HuH-7 (cell line): Measurements from ENCODE around the gene STIM1.
"Not testable (repeated sequence)": the region's sequence is repeated elsewhere in the genome, so short reads cannot be mapped to it uniquely, and the experiment has no call there.

ENCODE experiments used
- DNase-seq: peaks from one replicate; pipeline ENCODE4 v3.0.0; 2011; ENCODE audit warnings: low spot score

The STIM1 gene

DNA sequence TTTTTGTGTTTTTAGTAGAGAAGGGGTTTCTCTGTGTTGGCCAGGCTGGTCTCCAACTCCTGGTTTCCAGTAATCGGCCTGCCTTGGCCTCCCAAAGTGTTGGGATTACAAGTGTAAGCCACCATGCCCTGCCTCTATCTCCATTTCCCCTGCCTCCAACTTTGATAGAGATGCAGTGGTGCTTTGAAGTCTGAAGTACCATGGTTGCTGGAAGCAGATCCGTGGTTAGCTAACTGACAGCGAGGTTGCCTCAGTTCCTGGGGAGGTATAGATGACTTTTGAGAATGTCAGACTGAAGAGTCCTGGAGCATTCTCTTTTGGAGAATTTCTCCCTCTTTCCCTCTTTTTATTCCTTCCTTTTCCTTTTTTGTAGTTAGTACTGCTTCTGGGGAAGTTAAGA, 127.6 kb downstream of the STIM1 start:
- no peak for DNase-seq

- no peak for DNase-seq
These were observed 129.4 kb downstream of the STIM1 start for GRCh38 chr11:3984896-3985295.

DNA sequence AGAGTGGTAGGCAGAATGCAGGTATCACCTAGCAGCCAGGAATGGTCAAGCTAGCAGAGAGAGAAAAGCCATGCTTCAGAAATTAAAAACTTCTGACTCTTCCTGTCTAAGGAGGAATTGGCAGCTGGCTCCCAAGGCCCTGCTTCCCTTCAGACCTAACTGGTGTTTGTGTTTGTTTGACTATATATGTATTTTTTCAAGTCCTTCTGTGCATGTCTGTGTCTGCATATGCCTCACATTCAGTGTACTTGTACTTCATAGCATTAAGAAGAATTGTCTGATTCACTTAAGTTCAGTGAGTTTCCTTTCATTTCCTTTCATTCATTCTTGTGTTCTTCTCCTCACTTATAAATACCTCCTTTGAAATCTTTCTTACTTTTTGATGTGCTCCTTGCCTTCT, 130.2 kb downstream of the STIM1 start:
- no peak for DNase-seq

DNA sequence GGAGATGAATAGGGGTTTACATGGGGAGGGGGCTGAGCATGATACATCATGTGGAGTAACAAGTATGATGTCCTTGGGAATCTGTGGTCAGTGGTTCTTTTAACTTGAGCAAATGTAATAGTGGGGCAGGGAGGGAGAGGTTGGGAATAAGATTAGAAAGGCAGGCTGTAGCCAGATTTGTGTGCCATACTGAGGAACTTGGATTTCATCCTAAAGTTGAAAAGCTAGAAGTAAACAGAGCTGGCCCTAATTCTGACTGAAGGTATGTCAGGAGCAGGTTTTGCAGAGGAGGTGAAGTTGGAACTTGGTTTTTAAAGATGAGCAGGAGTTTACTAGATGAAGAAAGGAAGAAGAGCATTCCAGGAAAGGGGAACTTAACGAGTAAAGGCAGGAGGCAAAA, 130.8 kb downstream of the STIM1 start:
- DNase-seq, result no peak

- no peak for DNase-seq
These were observed 133.9 kb downstream of the STIM1 start for GRCh38 chr11:3989276-3989920.

GRCh38 chr11:3989921-3990290, 134.4 kb downstream of the STIM1 start:
- no peak for DNase-seq

GRCh38 chr11:3990406-3990805, 134.9 kb downstream of the STIM1 start:
- no peak for DNase-seq

- DNase-seq, result no peak
These were observed 137.5 kb downstream of the STIM1 start for GRCh38 chr11:3992964-3993363.

- no peak for DNase-seq
These were observed 138.7 kb downstream of the STIM1 start for GRCh38 chr11:3994030-3994640.

- DNase-seq, result no peak
These were observed 139.8 kb downstream of the STIM1 start for GRCh38 chr11:3995307-3995706.

DNA sequence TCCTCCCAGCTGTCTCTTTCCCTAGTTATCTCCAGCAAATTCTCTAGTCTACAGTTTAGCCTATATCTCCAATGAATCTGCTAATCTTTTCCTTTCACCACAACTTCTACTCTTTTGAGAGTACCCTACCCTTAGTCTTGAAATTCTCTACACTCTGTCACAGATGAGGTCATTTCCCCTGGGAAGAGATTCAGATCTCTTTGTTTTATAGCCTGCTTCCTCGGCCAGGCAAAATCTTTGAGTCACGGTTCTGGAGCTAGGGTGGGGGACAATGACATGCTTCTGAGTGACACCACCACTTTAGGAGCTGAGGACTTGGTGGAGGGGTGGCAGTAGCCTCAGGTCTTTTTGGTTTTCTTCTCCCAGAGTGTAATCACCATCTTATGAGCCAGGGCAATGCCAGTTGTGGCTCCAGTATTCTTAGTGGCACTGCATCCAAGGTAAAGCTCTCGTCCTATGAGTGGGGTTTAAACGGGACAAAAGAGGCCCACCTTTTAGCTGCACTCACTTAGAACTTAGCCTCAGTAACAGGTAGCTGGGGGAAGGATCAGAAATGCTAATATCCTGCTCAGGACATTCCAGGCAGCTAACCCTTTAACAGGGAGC, 140.6 kb downstream of the STIM1 start:
- no peak for DNase-seq

- no peak for DNase-seq
These were observed 141.2 kb downstream of the STIM1 start for GRCh38 chr11:3996651-3997050.

DNA sequence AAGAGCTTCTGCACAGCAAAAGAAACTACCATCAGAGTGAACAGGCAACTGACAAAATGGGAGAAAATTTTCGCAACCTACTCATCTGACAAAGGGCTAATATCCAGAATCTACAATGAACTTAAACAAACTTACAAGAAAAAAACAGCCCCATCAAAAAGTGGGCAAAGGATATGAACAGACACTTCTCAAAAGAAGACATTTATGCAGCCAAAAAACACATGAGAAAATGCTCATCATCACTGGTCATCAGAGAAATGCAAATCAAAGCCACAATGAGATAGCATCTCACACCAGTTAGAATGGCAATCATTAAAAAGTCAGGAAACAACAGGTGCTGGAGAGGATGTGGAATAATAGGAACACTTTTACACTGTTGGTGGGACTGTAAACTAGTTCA, 149.3 kb downstream of the STIM1 start:
- not testable (repeated sequence) for DNase-seq

- no peak for DNase-seq
These were observed 151.6 kb downstream of the STIM1 start for GRCh38 chr11:4006946-4007680.

- no peak for DNase-seq
These were observed 152.7 kb downstream of the STIM1 start for GRCh38 chr11:4008116-4008515.

GRCh38 chr11:4016602-4017001, 161.1 kb downstream of the STIM1 start:
- DNase-seq, result not testable (repeated sequence)

GRCh38 chr11:4017129-4017528, 161.7 kb downstream of the STIM1 start:
- no peak for DNase-seq

GRCh38 chr11:4018641-4019040, 163.2 kb downstream of the STIM1 start:
- no peak for DNase-seq

DNA sequence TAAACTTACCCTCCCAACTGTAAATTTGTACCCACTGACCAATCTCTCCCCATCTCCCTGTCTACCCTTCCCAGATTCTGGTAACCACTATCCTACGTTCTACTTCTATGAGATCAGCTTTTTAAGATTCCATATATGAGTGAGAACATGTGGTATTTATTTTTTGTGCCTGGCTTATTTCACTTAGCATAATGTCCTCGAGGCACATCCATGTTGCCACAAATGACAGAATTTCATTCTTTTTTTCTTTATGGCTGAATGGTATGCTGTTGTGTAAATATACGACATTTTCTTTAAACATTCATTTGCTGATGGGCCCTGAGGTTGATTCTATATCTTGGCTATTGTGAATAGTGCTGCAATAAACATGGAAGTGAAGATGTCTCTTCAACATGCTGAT, 164.4 kb downstream of the STIM1 start:
- DNase-seq, result no peak

DNA sequence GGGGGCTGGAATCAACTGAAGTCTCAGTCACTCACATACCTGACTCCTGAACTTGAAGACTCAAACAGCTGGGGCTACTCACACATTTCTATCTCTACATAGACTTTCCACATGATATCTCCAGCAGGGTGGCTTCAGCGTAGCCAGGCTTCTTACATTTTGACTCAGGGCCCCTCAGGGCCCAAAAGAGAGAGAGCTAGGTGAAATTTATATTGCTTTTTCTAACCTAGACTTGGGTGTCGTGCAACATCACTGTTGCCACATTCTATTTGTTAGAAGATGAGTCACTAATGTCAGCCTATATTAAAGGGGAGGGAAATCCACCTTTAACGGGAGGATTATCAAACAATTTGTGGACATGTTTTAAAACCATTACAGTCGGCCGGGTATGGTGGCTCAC, 167.2 kb downstream of the STIM1 start:
- DNase-seq, result no peak

GRCh38 chr11:4025248-4025966, 169.9 kb downstream of the STIM1 start:
- no peak for DNase-seq

DNA sequence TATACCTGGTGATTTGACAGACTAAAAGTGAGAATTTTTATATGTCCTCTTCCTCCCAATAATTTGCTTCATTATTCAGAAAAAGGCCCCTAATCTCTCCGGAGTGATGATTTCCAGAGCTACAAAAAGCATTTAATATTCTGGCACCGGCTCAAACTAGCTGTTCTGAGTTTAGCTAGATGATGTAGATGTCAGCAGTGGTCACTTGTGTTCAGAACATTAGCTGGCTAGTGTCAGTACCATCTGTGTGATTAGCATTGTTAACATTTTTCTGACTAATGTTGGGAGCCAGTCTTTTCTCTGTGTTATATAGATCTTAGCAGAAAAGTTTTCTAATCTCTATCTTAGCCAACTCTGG, 170.5 kb downstream of the STIM1 start:
- no peak for DNase-seq

GRCh38 chr11:4026389-4026788, 170.9 kb downstream of the STIM1 start:
- no peak for DNase-seq
